OCI-LY1 (cell line): ENCODE data around the gene COL9A1.

Experiments
- H2AFZ ChIP-seq: fragments of 200-600 bp; sonication (generic), shearing (Covaris generic); 2 replicates; pipeline ENCODE4 v1.6.0; 2014; ENCODE audit warnings: antibody characterized with exemption, mild to moderate bottlenecking, low read length
- H3F3A ChIP-seq: fragments of 200-600 bp; sonication (generic), shearing (Covaris generic); 2 replicates; pipeline ENCODE4 v1.6.0; 2014; ENCODE audit warnings: mild to moderate bottlenecking, antibody characterized with exemption, low read length, moderate library complexity; ENCODE audit not compliant: insufficient read depth
- H3K27ac ChIP-seq: fragments of 200-600 bp; sonication (generic); 2 replicates; pipeline ENCODE4 v1.5.1; 2014; ENCODE audit warnings: low read length, mixed run types, mild to moderate bottlenecking, low read depth; ENCODE audit not compliant: poor library complexity, severe bottlenecking
- H3K27me3 ChIP-seq: fragments of 200-600 bp; sonication (generic); 2 replicates; pipeline ENCODE4 v1.6.0; 2014; ENCODE audit warnings: antibody characterized with exemption, mild to moderate bottlenecking, low read length, moderate library complexity; ENCODE audit not compliant: insufficient read depth
- H3K36me3 ChIP-seq: fragments of 200-600 bp; sonication (generic); 2 replicates; pipeline ENCODE4 v1.6.1; 2014; ENCODE audit warnings: mild to moderate bottlenecking, antibody characterized with exemption, low read length, moderate library complexity, mixed read lengths; ENCODE audit not compliant: insufficient read depth
- H3K4me1 ChIP-seq: fragments of 200-600 bp; sonication (generic); 2 replicates; pipeline ENCODE4 v1.5.1; 2014; ENCODE audit warnings: mild to moderate bottlenecking, low read length, moderate library complexity; ENCODE audit not compliant: insufficient read depth, severe bottlenecking
- H3K4me2 ChIP-seq: fragments of 200-600 bp; sonication (generic), shearing (Covaris generic); 2 replicates; pipeline ENCODE4 v1.6.1; 2014; ENCODE audit warnings: low read length
- H3K4me3 ChIP-seq: fragments of 200-600 bp; sonication (generic); 2 replicates; pipeline ENCODE4 v1.5.1; 2014; ENCODE audit warnings: low read length, low read depth, mild to moderate bottlenecking, mixed read lengths; ENCODE audit not compliant: poor library complexity, severe bottlenecking
- H3K79me2 ChIP-seq: fragments of 200-600 bp; shearing (Covaris generic); 2 replicates; pipeline ENCODE4 v1.6.1; 2016; ENCODE audit warnings: mixed run types, low read length, mixed read lengths; ENCODE audit not compliant: insufficient read depth
- H3K9ac ChIP-seq: fragments of 200-600 bp; sonication (generic), shearing (Covaris generic); 2 replicates; pipeline ENCODE4 v1.6.1; 2014; ENCODE audit warnings: mild to moderate bottlenecking, low read length, mixed read lengths
- H3K9me2 ChIP-seq: fragments of 200-600 bp; sonication (generic), shearing (Covaris generic); 2 replicates; pipeline ENCODE4 v1.6.1; 2014; ENCODE audit warnings: low read depth, mild to moderate bottlenecking, low read length, mixed read lengths
- H3K9me3 ChIP-seq: fragments of 200-600 bp; shearing (Covaris generic); 2 replicates; pipeline ENCODE4 v1.6.1; 2014; ENCODE audit warnings: low read length, mixed read lengths
- H4K20me1 ChIP-seq: fragments of 200-600 bp; sonication (generic), shearing (Covaris generic); 2 replicates; pipeline ENCODE4 v1.6.0; 2016; ENCODE audit warnings: mild to moderate bottlenecking, low read length; ENCODE audit not compliant: insufficient read depth
- EZH2 ChIP-seq: fragments of 200-600 bp; sonication (generic), shearing (Covaris generic); IDR thresholded peaks from 2 replicates; pipeline ENCODE4 v1.8.0; 2017; ENCODE audit warnings: borderline replicate concordance, mixed run types, mild to moderate bottlenecking, antibody characterized with exemption, low read length, moderate library complexity, mixed read lengths
- TF ChIP-seq, protein P1 (sequence below): fragments of 200-600 bp; sonication (generic), shearing (Covaris generic); IDR thresholded peaks from 2 replicates; pipeline ENCODE4 v1.5.1; 2017; ENCODE audit warnings: mild to moderate bottlenecking, antibody characterized with exemption, low read length, moderate library complexity, mixed read lengths

Gene COL9A1

DNA sequence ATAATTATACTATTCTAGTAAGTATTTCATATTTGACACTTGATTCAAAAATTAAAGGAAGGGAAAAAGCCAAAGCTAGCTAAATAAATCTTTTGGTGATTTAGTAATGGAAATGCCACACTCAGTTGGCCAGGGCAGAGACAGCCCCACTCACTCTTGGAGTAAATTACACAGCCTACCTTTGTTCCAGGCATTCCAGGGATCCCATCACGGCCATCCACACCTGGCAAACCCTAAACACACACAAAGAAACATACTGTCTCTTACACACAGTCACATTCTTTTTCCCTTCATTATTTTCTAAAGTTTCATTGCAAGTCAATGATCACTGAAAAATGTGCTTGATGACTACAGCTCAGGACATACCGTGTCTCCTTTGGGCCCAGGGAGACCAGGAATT is 48.1 kb downstream of the COL9A1 start:
- Histone ChIP-seq H3F3A (no peaks in the 10 kb centered on the region), H3K36me3 (no peaks in the 10 kb centered on the region), H4K20me1 (no peaks in the 10 kb centered on the region), H3K79me2 (no peaks in the 10 kb centered on the region), H2AFZ (no peak overlapping the region), H3K27me3 (no peaks in the 10 kb centered on the region), H3K27ac (no peak overlapping the region), H3K9me3 (no peaks in the 10 kb centered on the region), H3K9me2 (no peaks in the 10 kb centered on the region), H3K4me2 (no peak overlapping the region), H3K9ac (no peak overlapping the region), H3K4me1 (no peaks in the 10 kb centered on the region), H3K4me3 (no peak overlapping the region)
- no peak for TF ChIP-seq EZH2
- TF ChIP-seq, protein P1, sequence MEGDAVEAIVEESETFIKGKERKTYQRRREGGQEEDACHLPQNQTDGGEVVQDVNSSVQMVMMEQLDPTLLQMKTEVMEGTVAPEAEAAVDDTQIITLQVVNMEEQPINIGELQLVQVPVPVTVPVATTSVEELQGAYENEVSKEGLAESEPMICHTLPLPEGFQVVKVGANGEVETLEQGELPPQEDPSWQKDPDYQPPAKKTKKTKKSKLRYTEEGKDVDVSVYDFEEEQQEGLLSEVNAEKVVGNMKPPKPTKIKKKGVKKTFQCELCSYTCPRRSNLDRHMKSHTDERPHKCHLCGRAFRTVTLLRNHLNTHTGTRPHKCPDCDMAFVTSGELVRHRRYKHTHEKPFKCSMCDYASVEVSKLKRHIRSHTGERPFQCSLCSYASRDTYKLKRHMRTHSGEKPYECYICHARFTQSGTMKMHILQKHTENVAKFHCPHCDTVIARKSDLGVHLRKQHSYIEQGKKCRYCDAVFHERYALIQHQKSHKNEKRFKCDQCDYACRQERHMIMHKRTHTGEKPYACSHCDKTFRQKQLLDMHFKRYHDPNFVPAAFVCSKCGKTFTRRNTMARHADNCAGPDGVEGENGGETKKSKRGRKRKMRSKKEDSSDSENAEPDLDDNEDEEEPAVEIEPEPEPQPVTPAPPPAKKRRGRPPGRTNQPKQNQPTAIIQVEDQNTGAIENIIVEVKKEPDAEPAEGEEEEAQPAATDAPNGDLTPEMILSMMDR: no peak

DNA sequence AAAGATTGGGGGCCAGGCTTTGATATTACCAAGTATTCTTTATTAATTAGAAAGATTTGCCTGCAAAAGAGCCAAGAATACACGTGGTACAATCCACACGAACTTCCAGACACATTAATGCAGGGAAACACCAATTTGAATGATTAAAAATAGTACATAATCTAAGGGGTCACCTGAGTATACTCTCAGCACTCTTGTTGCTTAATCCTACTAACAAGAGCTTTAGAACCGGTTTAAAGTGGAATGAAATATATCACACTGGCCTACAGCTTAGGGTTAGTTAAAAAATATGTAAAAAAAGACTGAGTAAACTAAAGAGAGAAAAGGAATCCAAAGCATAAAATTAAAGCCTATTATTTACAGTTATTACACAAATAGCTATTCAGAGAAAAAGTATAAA is 49.0 kb downstream of the COL9A1 start:
- Histone ChIP-seq H2AFZ (no peak overlapping the region), H3K9me2 (no peaks in the 10 kb centered on the region), H3F3A (no peaks in the 10 kb centered on the region), H3K27ac (no peak overlapping the region), H4K20me1 (no peaks in the 10 kb centered on the region), H3K36me3 (no peaks in the 10 kb centered on the region), H3K79me2 (no peaks in the 10 kb centered on the region), H3K27me3 (no peaks in the 10 kb centered on the region), H3K4me1 (no peaks in the 10 kb centered on the region), H3K9me3 (no peaks in the 10 kb centered on the region), H3K4me2 (no peak overlapping the region), H3K9ac (no peak overlapping the region), H3K4me3 (no peak overlapping the region)
- TF ChIP-seq, protein P1: no peak
- TF ChIP-seq EZH2: no peak

DNA sequence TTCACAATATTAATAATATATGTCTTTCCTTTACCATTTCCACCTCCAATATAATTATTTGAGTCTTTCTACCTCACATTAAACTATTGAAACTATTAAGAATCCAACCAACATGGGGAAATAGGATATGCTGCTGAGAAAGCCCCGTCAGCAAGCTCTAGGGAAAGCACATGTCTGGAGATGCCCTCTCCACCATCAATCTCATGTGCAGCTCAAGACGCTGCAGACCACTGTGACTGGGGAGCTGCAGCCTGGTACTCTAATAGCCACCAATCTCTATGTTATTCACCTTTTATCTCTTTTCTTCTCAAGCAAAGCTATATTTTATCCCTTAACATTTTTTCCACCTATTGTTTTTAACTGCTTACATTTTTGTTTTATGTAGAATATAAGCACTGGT is 50.3 kb downstream of the COL9A1 start:
- Histone ChIP-seq H3K9me2 (no peaks in the 10 kb centered on the region), H4K20me1 (no peaks in the 10 kb centered on the region), H3K9ac (no peak overlapping the region), H3K79me2 (no peaks in the 10 kb centered on the region), H3K4me2 (no peak overlapping the region), H3K9me3 (no peaks in the 10 kb centered on the region), H3K36me3 (no peaks in the 10 kb centered on the region), H2AFZ (no peak overlapping the region), H3F3A (no peaks in the 10 kb centered on the region), H3K4me3 (no peak overlapping the region), H3K27ac (no peak overlapping the region), H3K27me3 (no peaks in the 10 kb centered on the region), H3K4me1 (no peaks in the 10 kb centered on the region)
- TF ChIP-seq, protein P1: no peak
- no peak for TF ChIP-seq EZH2
